ENCODE results near the gene FHL1. TPM values are rescaled to one million over a fixed set of nuclear protein-coding genes. Genes with fewer than 3 reads are reported as not detected.

FHL1 gene
- total and polyA plus RNA-seq, 2 of the 4 experiments (the other 2 are of a cell fraction): 69.4 to 72.9 TPM

- Histone ChIP-seq H3K4me3 (ENCODE audit: insufficient read depth, low read depth, low read length) (no peak overlapping the region), H2BK20ac (ENCODE audit: low read depth, low read length) (0 out of 2 replicates have a peak overlapping the region, but pooled peaks have one; percentile 31), H3K9ac (ENCODE audit: low read depth, low read length) (no peak overlapping the region), H3K23ac (ENCODE audit: low read depth, low read length) (peak overlapping the region; percentile 60), H3K14ac (replicated peaks; ENCODE audit: low read depth, low read length) (0 out of 2 replicates have a peak overlapping the region, but pooled peaks have one; percentile 21), H3K56ac (ENCODE audit: extremely low read depth, insufficient read depth, low read length) (no peak overlapping the region), H3K9me3 (ENCODE audit: control insufficient read depth, insufficient read depth, low read length) (no peaks in the 10 kb centered on the region), H3K18ac (ENCODE audit: low read depth, low read length) (no peak overlapping the region), H3K27ac (ENCODE audit: insufficient read depth, low read length) (no peak overlapping the region), H3K4ac (ENCODE audit: low read depth, low read length) (peak overlapping the region; percentile 26; the same call in 1 of the 2 replicates), H3K79me1 (ENCODE audit: low read depth in 1 of 2, low read length in 2 of 2) (peaks cover 10% of the 10 kb centered on the region in 2 experiments; a peak in 3 of 4 replicates), H4K20me1 (ENCODE audit: insufficient read depth, low read length) (no peaks in the 10 kb centered on the region), H2BK5ac (ENCODE audit: low read depth, low read length, poor library complexity, severe bottlenecking) (no peak overlapping the region), H4K8ac (ENCODE audit: low read depth in 2 of 2, low read length in 2 of 2) (peak overlapping the region in 1 of 2 experiments; percentile 19; a peak in 1 of 4 replicates), H4K91ac (ENCODE audit: insufficient read depth, low read depth, low read length) (peak overlapping the region; percentile 27; the same call in 1 of the 2 replicates), H3K4me1 (ENCODE audit: control insufficient read depth, insufficient read depth, low read length) (0 out of 2 replicates have a peak, but pooled peaks cover 3% of the 10 kb centered on the region), H3K9me1 (ENCODE audit: insufficient read depth, low read length) (peaks cover 6% of the 10 kb centered on the region; the same call in 1 of the 2 replicates), H3K4me2 (ENCODE audit: low read depth, low read length) (no peak overlapping the region), H3K27me3 (ENCODE audit: control insufficient read depth, insufficient read depth, low read length) (peaks cover 3% of the 10 kb centered on the region), H3K36me3 (ENCODE audit: control insufficient read depth, insufficient read depth, low read length) (peaks cover 3% of the 10 kb centered on the region; the same call in 1 of the 2 replicates), H2AK9ac (replicated peaks; ENCODE audit: low read depth, low read length, poor library complexity) (no peak overlapping the region), H2BK15ac (ENCODE audit: low read depth, low read length) (no peak overlapping the region; the same call in 2 of the 3 replicates), H2AK5ac (ENCODE audit: low read depth, low read length) (no peak overlapping the region; the same call in 1 of the 2 replicates), H2AFZ (replicated peaks; ENCODE audit: low read length, poor library complexity) (no peak overlapping the region), H4K5ac (ENCODE audit: low read depth, low read length) (no peak overlapping the region), H2BK120ac (ENCODE audit: low read depth, low read length) (peak overlapping the region; percentile 12; the same call in 1 of the 2 replicates)
- TF ChIP-seq RCOR1 (IDR thresholded peaks at IDR 0.05; ENCODE audit: insufficient replicate concordance, low read length) (no peak), RFX5 (IDR thresholded peaks at IDR 0.05; ENCODE audit: low read depth, low read length) (no peak), CHD1 (IDR thresholded peaks at IDR 0.05; ENCODE audit: low read depth, low read length) (no peak), POLR2A (IDR thresholded peaks at IDR 0.05; ENCODE audit: low read depth, low read length) (no peak), MXI1 (IDR thresholded peaks at IDR 0.05; ENCODE audit: borderline replicate concordance, low read depth, low read length) (no peak), CTCF (conservative IDR thresholded peaks at IDR 0.05; ENCODE audit: low read depth, low read length) (no peak), NFE2L2 (IDR thresholded peaks at IDR 0.05; ENCODE audit: low read depth, low read length) (no peak), RAD21 (IDR thresholded peaks at IDR 0.05; ENCODE audit: low read length) (no peak)
- CTCF ChIA-PET: no interaction called here
- POLR2A ChIA-PET (ENCODE audit: unreplicated experiment): no interaction called here
- ATAC-seq (ENCODE audit: low read depth) (no peak), DNase-seq (no peak)
- in situ Hi-C loops (cut with MboI; ENCODE audit: low sequenced_read_pairs) (no loop called here), dilution Hi-C loops (cut with HindIII; ENCODE audit: low sequenced_read_pairs, unreplicated experiment) (no loop called here), intact Hi-C loops (cut with micrococcal nuclease) (no loop called here)
- 55% methylated on average over 3 of the region's 4 CpGs; no CpG with 5 or more reads in 1 of the 2 experiments for WGBS, 2 experiments (ENCODE audit: extremely low coverage in 2 of 2, insufficient read length in 1 of 2)
- no TSS peak for BruUV-seq (replicated peaks)
Observed at GRCh38 chrX:136193771-136194170, 46.4 kb downstream of the FHL1 start.
